ENCODE data around the gene GPR18.

GPR18 gene

GRCh38 chr13:99208185-99208584, 50.0 kb downstream of the GPR18 start:
- no peak for DNase-seq
- no peak overlapping the region for H4K91ac ChIP-seq (ENCODE audit: low read length)
- 100% methylated on average over 2 of the region's 3 CpGs for WGBS

GRCh38 chr13:99207511-99207910, 50.7 kb downstream of the GPR18 start:
- no peak overlapping the region for H4K8ac ChIP-seq (ENCODE audit: low read length)
- no peak overlapping the region for H3K9ac ChIP-seq (ENCODE audit: low read length)
- H3K36me3 ChIP-seq (ENCODE audit: control insufficient read depth in 1 of 2, insufficient read depth in 2 of 2, low read depth in 1 of 2, low read length in 2 of 2) = peaks cover 8 to 11% of the 10 kb centered on the region in 2 experiments
- H3K4me3 ChIP-seq (ENCODE audit: insufficient read depth in 1 of 2, low read depth in 1 of 2, low read length in 2 of 2) = no peak overlapping the region
- no peak overlapping the region for H2AK5ac ChIP-seq (ENCODE audit: low read length, severe bottlenecking)
- H3K27me3 ChIP-seq (ENCODE audit: control insufficient read depth in 1 of 2, insufficient read depth in 1 of 2, low read length in 2 of 2) = no peaks in the 10 kb centered on the region
- no peak overlapping the region for H3K23ac ChIP-seq (ENCODE audit: low read length in 2 of 2)
- H3K18ac ChIP-seq (ENCODE audit: low read depth in 1 of 2, low read length in 2 of 2) = no peak overlapping the region
- H2AFZ ChIP-seq (ENCODE audit: low read depth, low read length) = no peak overlapping the region
- peaks cover 39% of the 10 kb centered on the region for H3K79me1 ChIP-seq (replicated peaks; ENCODE audit: low read length, poor library complexity, severe bottlenecking)
- H4K91ac ChIP-seq (ENCODE audit: low read length) = no peak overlapping the region
- H3K27ac ChIP-seq (ENCODE audit: low read length, poor library complexity, severe bottlenecking) = no peak overlapping the region
- H3K9me3 ChIP-seq (ENCODE audit: control insufficient read depth, low read length) = no peaks in the 10 kb centered on the region
- no peak overlapping the region for H3K14ac ChIP-seq (ENCODE audit: low read length in 2 of 2)
- no peak overlapping the region for H2BK5ac ChIP-seq (ENCODE audit: low read depth, low read length, poor library complexity, severe bottlenecking)
- H2BK120ac ChIP-seq (ENCODE audit: low read depth, low read length) = no peak overlapping the region
- WGBS = 98% methylated on average over 7 of the region's 7 CpGs
- H3K4me1 ChIP-seq (ENCODE audit: control insufficient read depth, insufficient read depth, low read depth, low read length) = peaks cover 6% of the 10 kb centered on the region
- DNase-seq = no peak
- no peak overlapping the region for H2BK15ac ChIP-seq (ENCODE audit: low read depth, poor library complexity, severe bottlenecking)
- no peak overlapping the region for H3K4ac ChIP-seq (ENCODE audit: low read depth in 1 of 2, low read length in 2 of 2)
- no peak overlapping the region for H2BK12ac ChIP-seq (ENCODE audit: low read length in 2 of 2)
- H3K4me2 ChIP-seq (ENCODE audit: low read length, poor library complexity, severe bottlenecking) = no peak overlapping the region

More at GRCh38 chr13:99208185-99208584, 50.0 kb downstream of the GPR18 start:
- Histone ChIP-seq H3K14ac (ENCODE audit: low read length in 2 of 2) (no peak overlapping the region), H2BK5ac (ENCODE audit: low read depth, low read length, poor library complexity, severe bottlenecking) (no peak overlapping the region), H2BK12ac (ENCODE audit: low read length in 2 of 2) (no peak overlapping the region), H3K18ac (ENCODE audit: low read depth in 1 of 2, low read length in 2 of 2) (no peak overlapping the region), H3K4me1 (ENCODE audit: control insufficient read depth, insufficient read depth, low read depth, low read length) (peaks cover 3% of the 10 kb centered on the region), H3K36me3 (ENCODE audit: control insufficient read depth in 1 of 2, insufficient read depth in 2 of 2, low read depth in 1 of 2, low read length in 2 of 2) (peaks cover 8 to 11% of the 10 kb centered on the region in 2 experiments), H2BK15ac (ENCODE audit: low read depth, poor library complexity, severe bottlenecking) (no peak overlapping the region), H3K9ac (ENCODE audit: low read length) (no peak overlapping the region), H3K27ac (ENCODE audit: low read length, poor library complexity, severe bottlenecking) (no peak overlapping the region), H3K4ac (ENCODE audit: low read depth in 1 of 2, low read length in 2 of 2) (no peak overlapping the region), H3K4me3 (ENCODE audit: insufficient read depth in 1 of 2, low read depth in 1 of 2, low read length in 2 of 2) (no peak overlapping the region), H3K27me3 (ENCODE audit: control insufficient read depth in 1 of 2, insufficient read depth in 1 of 2, low read length in 2 of 2) (no peaks in the 10 kb centered on the region), H4K8ac (ENCODE audit: low read length) (no peak overlapping the region), H3K79me1 (replicated peaks; ENCODE audit: low read length, poor library complexity, severe bottlenecking) (peaks cover 38% of the 10 kb centered on the region), H2AK5ac (ENCODE audit: low read length, severe bottlenecking) (no peak overlapping the region), H2BK120ac (ENCODE audit: low read depth, low read length) (no peak overlapping the region), H3K4me2 (ENCODE audit: low read length, poor library complexity, severe bottlenecking) (no peak overlapping the region), H2AFZ (ENCODE audit: low read depth, low read length) (no peak overlapping the region), H3K23ac (ENCODE audit: low read length in 2 of 2) (no peak overlapping the region), H3K9me3 (ENCODE audit: control insufficient read depth, low read length) (no peaks in the 10 kb centered on the region)

GRCh38 chr13:99206873-99207272, 51.3 kb downstream of the GPR18 start:
- Histone ChIP-seq H3K4me2 (ENCODE audit: low read length, poor library complexity, severe bottlenecking) (no peak overlapping the region), H3K4ac (ENCODE audit: low read depth in 1 of 2, low read length in 2 of 2) (no peak overlapping the region), H4K91ac (ENCODE audit: low read length) (no peak overlapping the region), H2BK15ac (ENCODE audit: low read depth, poor library complexity, severe bottlenecking) (no peak overlapping the region), H3K36me3 (ENCODE audit: control insufficient read depth in 1 of 2, insufficient read depth in 2 of 2, low read depth in 1 of 2, low read length in 2 of 2) (peaks cover 8 to 11% of the 10 kb centered on the region in 2 experiments), H3K4me3 (ENCODE audit: insufficient read depth in 1 of 2, low read depth in 1 of 2, low read length in 2 of 2) (no peak overlapping the region), H3K18ac (ENCODE audit: low read depth in 1 of 2, low read length in 2 of 2) (no peak overlapping the region), H3K4me1 (ENCODE audit: control insufficient read depth, insufficient read depth, low read depth, low read length) (peaks cover 6% of the 10 kb centered on the region), H4K8ac (ENCODE audit: low read length) (no peak overlapping the region), H3K27me3 (ENCODE audit: control insufficient read depth in 1 of 2, insufficient read depth in 1 of 2, low read length in 2 of 2) (no peaks in the 10 kb centered on the region), H3K79me1 (replicated peaks; ENCODE audit: low read length, poor library complexity, severe bottlenecking) (peaks cover 40% of the 10 kb centered on the region), H3K9me3 (ENCODE audit: control insufficient read depth, low read length) (no peaks in the 10 kb centered on the region), H2AFZ (ENCODE audit: low read depth, low read length) (no peak overlapping the region), H2BK12ac (ENCODE audit: low read length in 2 of 2) (no peak overlapping the region), H3K27ac (ENCODE audit: low read length, poor library complexity, severe bottlenecking) (no peak overlapping the region), H2AK5ac (ENCODE audit: low read length, severe bottlenecking) (no peak overlapping the region), H3K9ac (ENCODE audit: low read length) (no peak overlapping the region), H3K23ac (ENCODE audit: low read length in 2 of 2) (no peak overlapping the region), H2BK5ac (ENCODE audit: low read depth, low read length, poor library complexity, severe bottlenecking) (no peak overlapping the region), H3K14ac (ENCODE audit: low read length in 2 of 2) (no peak overlapping the region), H2BK120ac (ENCODE audit: low read depth, low read length) (no peak overlapping the region)
- 98% methylated on average over 5 of the region's 5 CpGs for WGBS
- DNase-seq = no peak

- H2BK12ac ChIP-seq (ENCODE audit: low read length in 2 of 2) = no peak overlapping the region
- no peak overlapping the region for H3K18ac ChIP-seq (ENCODE audit: low read depth in 1 of 2, low read length in 2 of 2)
- no peak overlapping the region for H4K8ac ChIP-seq (ENCODE audit: low read length)
- 97% methylated on average over 8 of the region's 8 CpGs for WGBS
- H4K91ac ChIP-seq (ENCODE audit: low read length) = no peak overlapping the region
- H3K4me1 ChIP-seq (ENCODE audit: control insufficient read depth, insufficient read depth, low read depth, low read length) = peaks cover 7% of the 10 kb centered on the region
- no peak overlapping the region for H2BK15ac ChIP-seq (ENCODE audit: low read depth, poor library complexity, severe bottlenecking)
- no peak overlapping the region for H2BK120ac ChIP-seq (ENCODE audit: low read depth, low read length)
- no peaks in the 10 kb centered on the region for H3K9me3 ChIP-seq (ENCODE audit: control insufficient read depth, low read length)
- no peak overlapping the region for H3K4me3 ChIP-seq (ENCODE audit: insufficient read depth in 1 of 2, low read depth in 1 of 2, low read length in 2 of 2)
- DNase-seq = no peak
- no peaks in the 10 kb centered on the region for H3K27me3 ChIP-seq (ENCODE audit: control insufficient read depth in 1 of 2, insufficient read depth in 1 of 2, low read length in 2 of 2)
- H3K4me2 ChIP-seq (ENCODE audit: low read length, poor library complexity, severe bottlenecking) = no peak overlapping the region
- H3K9ac ChIP-seq (ENCODE audit: low read length) = no peak overlapping the region
- H3K27ac ChIP-seq (ENCODE audit: low read length, poor library complexity, severe bottlenecking) = no peak overlapping the region
- H3K36me3 ChIP-seq (ENCODE audit: control insufficient read depth in 1 of 2, insufficient read depth in 2 of 2, low read depth in 1 of 2, low read length in 2 of 2) = peaks cover 6 to 8% of the 10 kb centered on the region in 2 experiments
- no peak overlapping the region for H3K14ac ChIP-seq (ENCODE audit: low read length in 2 of 2)
- H2AK5ac ChIP-seq (ENCODE audit: low read length, severe bottlenecking) = no peak overlapping the region
- no peak overlapping the region for H3K4ac ChIP-seq (ENCODE audit: low read depth in 1 of 2, low read length in 2 of 2)
- H3K79me1 ChIP-seq (replicated peaks; ENCODE audit: low read length, poor library complexity, severe bottlenecking) = peaks cover 35% of the 10 kb centered on the region
- H2AFZ ChIP-seq (ENCODE audit: low read depth, low read length) = no peak overlapping the region
- no peak overlapping the region for H2BK5ac ChIP-seq (ENCODE audit: low read depth, low read length, poor library complexity, severe bottlenecking)
- H3K23ac ChIP-seq (ENCODE audit: low read length in 2 of 2) = no peak overlapping the region
These were observed 52.0 kb downstream of the GPR18 start for GRCh38 chr13:99206226-99206625.

Measured in mesenchymal stem cell (in vitro differentiated cells and primary cell).